HG03460 (cell line): ENCODE data around the gene DNAJC1.
"Not testable (repeated sequence)": the region's sequence is repeated elsewhere in the genome, so short reads cannot be mapped to it uniquely, and the experiment has no call there.

Experiments
- ATAC-seq: cut with Tn5 transposase; IDR thresholded peaks from one replicate; pipeline ENCODE4 v1.9.1; 2021; ENCODE audit not compliant: unreplicated experiment

Gene DNAJC1, protein sequence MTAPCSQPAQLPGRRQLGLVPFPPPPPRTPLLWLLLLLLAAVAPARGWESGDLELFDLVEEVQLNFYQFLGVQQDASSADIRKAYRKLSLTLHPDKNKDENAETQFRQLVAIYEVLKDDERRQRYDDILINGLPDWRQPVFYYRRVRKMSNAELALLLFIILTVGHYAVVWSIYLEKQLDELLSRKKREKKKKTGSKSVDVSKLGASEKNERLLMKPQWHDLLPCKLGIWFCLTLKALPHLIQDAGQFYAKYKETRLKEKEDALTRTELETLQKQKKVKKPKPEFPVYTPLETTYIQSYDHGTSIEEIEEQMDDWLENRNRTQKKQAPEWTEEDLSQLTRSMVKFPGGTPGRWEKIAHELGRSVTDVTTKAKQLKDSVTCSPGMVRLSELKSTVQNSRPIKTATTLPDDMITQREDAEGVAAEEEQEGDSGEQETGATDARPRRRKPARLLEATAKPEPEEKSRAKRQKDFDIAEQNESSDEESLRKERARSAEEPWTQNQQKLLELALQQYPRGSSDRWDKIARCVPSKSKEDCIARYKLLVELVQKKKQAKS

DNA sequence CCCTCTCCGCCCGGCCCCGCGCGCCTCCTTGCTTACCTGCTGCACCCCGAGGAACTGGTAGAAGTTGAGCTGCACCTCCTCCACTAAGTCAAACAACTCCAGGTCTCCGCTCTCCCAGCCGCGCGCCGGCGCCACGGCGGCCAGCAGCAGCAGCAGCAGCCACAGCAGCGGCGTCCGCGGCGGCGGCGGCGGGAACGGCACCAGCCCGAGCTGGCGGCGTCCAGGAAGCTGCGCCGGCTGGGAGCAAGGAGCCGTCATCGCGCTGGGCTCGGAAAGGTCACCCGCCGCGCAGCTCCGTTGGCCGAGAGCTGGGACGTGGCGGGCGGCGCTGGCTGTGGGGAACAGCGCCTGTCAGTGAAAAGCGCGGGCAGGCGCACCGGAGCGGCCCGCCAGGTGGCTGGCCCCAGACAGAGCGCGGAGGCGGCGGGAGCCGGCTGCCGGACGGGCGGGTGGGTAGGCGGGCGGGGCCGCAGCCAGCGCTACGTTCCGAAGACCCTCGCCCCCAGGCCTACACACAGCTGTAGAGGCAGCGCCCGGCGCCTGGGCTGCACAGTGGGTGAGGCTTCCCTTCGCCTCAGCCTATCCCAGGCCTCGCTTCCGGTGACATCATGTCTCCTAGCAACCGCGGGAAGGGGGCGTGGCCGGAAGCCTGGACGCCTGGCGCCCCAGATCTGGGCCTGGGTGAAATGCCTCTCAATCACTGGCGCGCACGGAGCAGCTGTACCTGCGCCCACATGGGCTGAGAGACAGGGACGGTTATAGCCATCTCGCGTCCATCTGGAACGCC, at the start of gene DNAJC1:
DNAJC1 (minus strand) TSS at position 554 of the 787 bp plus-strand sequence; CDS start at position 258, 296 bp downstream.
- ATAC-seq: peak; percentile 95

- no peak for ATAC-seq
Observed at GRCh38 chr10:22053048-22053447, 49.5 kb upstream of the DNAJC1 start.

GRCh38 chr10:22049635-22050034, 46.1 kb upstream of the DNAJC1 start:
- ATAC-seq: no peak

- ATAC-seq: no peak
Observed at GRCh38 chr10:22047812-22048211, 44.3 kb upstream of the DNAJC1 start.

DNA sequence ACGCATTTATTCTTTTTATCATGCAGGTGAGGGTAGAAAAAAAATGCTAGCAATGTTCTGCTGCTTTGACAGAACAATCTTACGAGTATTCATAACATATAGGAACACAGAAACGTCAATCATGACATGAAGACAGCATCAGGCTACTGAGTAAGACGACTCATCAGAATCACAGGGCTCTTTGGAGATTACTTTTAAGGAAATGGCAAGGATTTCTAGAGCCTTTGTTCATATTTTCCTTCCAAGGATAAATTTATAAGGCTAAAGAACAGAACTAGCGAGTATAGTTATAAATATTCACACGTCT, 39.8 kb upstream of the DNAJC1 start:
- ATAC-seq: no peak

DNA sequence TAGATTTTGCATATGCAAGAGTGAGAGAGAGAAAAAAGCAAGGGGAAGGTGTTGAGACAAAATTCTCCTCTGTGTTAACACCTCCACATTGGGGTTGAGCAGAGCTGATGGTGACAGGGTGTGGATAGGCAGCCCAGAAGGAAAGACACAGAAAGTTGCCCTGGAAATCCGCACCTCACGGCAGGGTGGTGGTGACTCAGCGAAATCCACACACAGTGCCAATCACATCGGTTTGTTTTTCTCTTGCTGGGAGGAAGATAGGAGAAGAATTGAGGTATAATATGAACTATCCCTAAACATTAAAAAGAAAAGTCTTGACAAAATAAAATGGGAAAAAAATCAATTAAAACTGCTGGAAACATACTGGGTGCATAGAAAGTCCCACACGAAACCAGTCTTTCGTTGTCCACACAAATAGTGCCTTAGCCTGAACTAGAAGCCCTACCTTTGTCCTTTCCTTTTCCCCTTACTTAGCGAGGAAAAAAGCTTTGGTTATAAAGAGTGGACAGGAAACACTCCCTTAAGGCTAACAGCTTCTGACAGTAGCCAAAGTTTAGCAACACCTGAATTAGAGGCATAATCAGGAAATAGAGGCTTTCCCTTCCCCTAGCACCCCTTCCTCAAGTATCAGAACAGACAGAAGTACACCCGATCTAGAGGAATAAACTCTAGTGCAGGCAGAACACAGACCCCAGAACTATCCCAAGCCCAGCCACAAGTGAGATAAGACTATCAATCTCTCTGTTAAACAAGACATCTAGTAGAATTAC, 39.2 kb upstream of the DNAJC1 start:
- no peak for ATAC-seq

- ATAC-seq: no peak
Observed at GRCh38 chr10:22034333-22034732, 30.8 kb upstream of the DNAJC1 start.

DNA sequence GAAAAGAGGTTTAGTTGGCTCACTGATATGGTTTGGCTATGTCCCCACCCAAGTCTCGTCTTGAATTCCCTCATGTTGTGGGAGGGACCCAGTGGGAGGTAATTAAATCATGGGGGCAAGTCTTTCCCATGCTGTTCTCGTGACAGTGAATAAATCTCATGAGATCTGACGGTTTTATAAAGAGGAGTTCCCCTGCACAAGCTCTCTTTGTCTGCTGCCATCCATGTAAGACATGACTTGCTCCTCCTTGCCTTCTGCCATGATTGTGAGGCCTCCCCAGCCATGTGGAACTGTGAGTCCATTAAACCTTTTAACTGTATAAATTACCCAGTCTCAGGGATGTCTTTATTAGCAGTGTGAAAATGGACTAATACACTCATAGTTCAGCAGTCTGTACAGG, 28.7 kb upstream of the DNAJC1 start:
- ATAC-seq: not testable (repeated sequence)

- no peak for ATAC-seq
Observed at GRCh38 chr10:22030421-22030820, 26.9 kb upstream of the DNAJC1 start.

DNA sequence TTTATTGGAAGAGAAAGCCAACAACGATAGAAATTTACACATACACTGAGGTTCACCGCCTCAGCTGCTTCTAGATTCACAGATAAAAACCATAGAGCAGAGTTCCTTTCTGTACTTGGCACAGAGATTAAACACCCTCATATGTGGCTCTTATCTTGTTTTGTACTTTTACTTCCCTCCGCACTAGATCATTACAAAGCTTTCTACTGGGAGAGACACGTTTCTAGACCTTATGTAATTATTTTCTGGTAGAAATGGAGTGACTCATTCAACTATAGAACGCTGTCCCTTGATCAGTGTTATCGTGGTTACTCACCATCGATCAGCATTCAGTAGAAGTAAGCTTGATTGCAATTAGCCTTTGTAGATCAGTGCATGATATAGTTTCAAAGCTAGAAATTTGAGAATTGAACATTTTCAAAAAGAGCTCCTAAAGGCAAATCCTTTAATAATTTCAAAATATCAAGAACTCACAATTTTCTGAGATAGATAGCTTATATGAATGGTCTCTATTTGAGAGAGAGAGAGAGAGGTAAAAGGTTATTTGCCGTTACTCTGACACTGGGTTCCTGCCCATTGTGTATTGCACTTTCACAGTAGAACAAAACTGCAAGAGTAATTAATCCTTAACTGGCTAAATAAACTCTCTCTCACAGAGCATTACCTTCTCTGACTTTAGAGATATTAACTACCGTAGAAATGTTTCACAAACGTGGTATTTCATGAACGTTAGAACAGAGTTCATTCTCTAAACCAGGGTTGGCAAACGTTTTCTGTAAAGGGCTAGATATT, 26.1 kb upstream of the DNAJC1 start:
- ATAC-seq: no peak

DNA sequence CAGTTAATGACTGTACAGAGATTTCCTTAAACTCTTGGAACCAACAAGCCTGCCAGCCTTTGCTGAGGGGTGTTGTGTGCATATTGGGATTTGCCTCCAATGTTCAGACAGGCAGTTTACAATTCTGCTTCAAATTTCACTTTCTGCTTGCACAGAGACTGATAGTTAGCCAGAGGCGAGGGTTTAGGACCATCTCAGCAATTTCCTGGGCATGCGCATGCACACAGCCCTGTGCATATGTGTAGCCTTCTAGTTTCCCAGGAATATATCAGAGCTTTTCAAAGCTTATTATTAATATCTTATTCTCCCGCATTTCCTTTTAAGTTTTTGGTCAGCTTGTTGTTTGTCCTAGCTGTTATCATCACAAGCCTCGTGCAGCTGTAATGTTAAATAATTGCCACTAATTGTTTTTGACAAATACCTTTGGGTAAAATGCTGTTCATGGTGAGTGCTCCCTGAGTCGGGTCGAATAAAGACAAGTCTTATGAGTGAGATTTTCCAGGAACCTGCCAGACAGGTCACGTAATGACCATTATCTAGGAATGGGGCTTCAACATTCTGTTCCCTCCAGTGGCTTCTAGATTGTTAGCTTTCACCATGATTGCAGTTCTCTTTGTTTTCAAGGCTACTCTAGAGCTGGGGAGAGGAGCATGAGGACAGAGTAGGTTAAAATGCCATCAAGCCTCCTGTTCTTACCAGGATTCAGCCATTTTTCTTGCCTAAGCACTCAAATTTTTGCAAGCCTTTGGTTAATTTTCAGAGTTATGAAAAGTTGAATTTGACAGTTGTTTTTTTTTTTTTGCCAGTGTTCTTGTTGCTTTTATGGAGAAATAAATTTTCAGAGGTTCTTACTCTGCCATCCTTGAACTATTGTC, 24.1 kb upstream of the DNAJC1 start:
- ATAC-seq: no peak

- ATAC-seq: no peak
Observed at GRCh38 chr10:22026287-22026686, 22.8 kb upstream of the DNAJC1 start.

- ATAC-seq: no peak
Observed at GRCh38 chr10:22023508-22023907, 20.0 kb upstream of the DNAJC1 start.

GRCh38 chr10:22022257-22023032, 18.9 kb upstream of the DNAJC1 start:
- no peak for ATAC-seq

- not testable (repeated sequence) for ATAC-seq
Observed at GRCh38 chr10:22021144-22021543, 17.6 kb upstream of the DNAJC1 start.

GRCh38 chr10:22017283-22018020, 13.9 kb upstream of the DNAJC1 start:
- ATAC-seq: no peak

- ATAC-seq: no peak
Observed at GRCh38 chr10:22016046-22016705, 12.6 kb upstream of the DNAJC1 start.
